Osteocyte (in vitro differentiated cells): ENCODE results near the gene DAPK2. TPM values are rescaled to one million over a fixed set of nuclear protein-coding genes. Genes with fewer than 3 reads are reported as not detected.

ENCODE experiments used
- DNase-seq: peaks from one replicate; pipeline ENCODE4 v3.0.0; 2021; ENCODE audit warnings: mixed read lengths; ENCODE audit not compliant: unreplicated experiment; ENCODE audit errors: extremely low spot score
- H3K27ac Mint-ChIP-seq: one replicate; pipeline ENCODE4 v1.8.0; 2021; ENCODE audit warnings: mild to moderate bottlenecking, mixed read lengths; ENCODE audit not compliant: unreplicated experiment
- H3K27me3 Mint-ChIP-seq: one replicate; pipeline ENCODE4 v1.8.0; 2021; ENCODE audit warnings: mixed read lengths; ENCODE audit not compliant: unreplicated experiment
- H3K36me3 Mint-ChIP-seq: one replicate; pipeline ENCODE4 v1.8.0; 2021; ENCODE audit warnings: mixed read lengths; ENCODE audit not compliant: unreplicated experiment
- H3K4me1 Mint-ChIP-seq: one replicate; pipeline ENCODE4 v1.8.0; 2021; ENCODE audit warnings: mixed read lengths; ENCODE audit not compliant: unreplicated experiment
- H3K4me3 Mint-ChIP-seq: one replicate; pipeline ENCODE4 v1.8.0; 2021; ENCODE audit warnings: mild to moderate bottlenecking, moderate library complexity, mixed read lengths; ENCODE audit not compliant: unreplicated experiment
- H3K9me3 Mint-ChIP-seq: one replicate; pipeline ENCODE4 v1.8.0; 2021; ENCODE audit warnings: mixed read lengths; ENCODE audit not compliant: unreplicated experiment
- total RNA-seq: library from RNA; stranded (reverse); gene quantifications from 2 replicates; pipeline ENCODE4 v1.2.1, GENCODE V29; 2021
- TF ChIP-seq, protein P1 (sequence below): fragments of 200-600 bp; sonication (generic); IDR thresholded peaks from 2 replicates; pipeline ENCODE4 v1.5.0; 2021; ENCODE audit warnings: antibody characterized with exemption, mild to moderate bottlenecking, moderate library complexity

The DAPK2 gene
- total RNA-seq, 1 donor from 2014 or later = 17.6 TPM

DNA sequence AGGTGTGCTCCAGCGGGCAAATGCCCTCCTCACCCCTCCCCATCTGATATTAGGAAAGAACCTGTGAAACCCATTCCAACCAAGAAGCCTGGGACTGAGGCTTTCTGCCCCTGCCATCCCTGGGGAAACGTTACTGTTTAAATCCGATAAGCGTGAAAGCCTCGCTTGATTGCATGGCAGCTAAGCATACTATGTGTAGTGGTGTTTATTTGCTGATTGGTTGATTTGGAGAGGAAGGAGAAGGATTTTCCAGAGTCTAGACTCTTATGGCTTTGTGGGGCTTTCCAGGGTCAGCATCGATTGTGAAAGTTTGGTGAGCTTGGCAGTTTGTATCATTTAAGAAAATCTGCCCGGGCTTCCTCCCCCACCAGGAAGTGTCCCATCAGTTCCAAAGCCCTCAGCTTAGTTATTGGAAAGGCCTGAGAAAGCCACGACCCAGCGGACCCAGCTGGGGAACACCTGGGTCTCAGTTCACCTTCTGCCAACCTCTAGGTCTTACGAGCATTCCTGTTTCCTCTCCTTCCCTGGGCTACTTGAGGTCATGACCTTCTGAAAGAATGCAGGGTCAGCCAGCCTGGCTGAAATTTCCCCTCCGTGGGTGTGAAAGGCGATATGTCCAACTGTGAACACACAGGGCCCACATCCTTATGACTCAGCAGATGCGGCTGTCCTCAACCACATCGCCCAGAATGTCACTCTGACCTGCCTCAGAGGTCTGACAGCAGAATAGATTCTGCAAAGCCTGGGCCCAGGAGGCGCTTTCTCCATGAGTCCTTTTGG is 149.8 kb downstream of the DAPK2 start:
- Mint-ChIP-seq H3K27ac (peak overlapping the region; percentile 77), H3K4me3 (no peak overlapping the region), H3K36me3 (no peaks in the 10 kb centered on the region), H3K4me1 (peaks cover 34% of the 10 kb centered on the region), H3K27me3 (no peaks in the 10 kb centered on the region), H3K9me3 (no peaks in the 10 kb centered on the region)
- DNase-seq = no peak
- TF ChIP-seq, protein P1, sequence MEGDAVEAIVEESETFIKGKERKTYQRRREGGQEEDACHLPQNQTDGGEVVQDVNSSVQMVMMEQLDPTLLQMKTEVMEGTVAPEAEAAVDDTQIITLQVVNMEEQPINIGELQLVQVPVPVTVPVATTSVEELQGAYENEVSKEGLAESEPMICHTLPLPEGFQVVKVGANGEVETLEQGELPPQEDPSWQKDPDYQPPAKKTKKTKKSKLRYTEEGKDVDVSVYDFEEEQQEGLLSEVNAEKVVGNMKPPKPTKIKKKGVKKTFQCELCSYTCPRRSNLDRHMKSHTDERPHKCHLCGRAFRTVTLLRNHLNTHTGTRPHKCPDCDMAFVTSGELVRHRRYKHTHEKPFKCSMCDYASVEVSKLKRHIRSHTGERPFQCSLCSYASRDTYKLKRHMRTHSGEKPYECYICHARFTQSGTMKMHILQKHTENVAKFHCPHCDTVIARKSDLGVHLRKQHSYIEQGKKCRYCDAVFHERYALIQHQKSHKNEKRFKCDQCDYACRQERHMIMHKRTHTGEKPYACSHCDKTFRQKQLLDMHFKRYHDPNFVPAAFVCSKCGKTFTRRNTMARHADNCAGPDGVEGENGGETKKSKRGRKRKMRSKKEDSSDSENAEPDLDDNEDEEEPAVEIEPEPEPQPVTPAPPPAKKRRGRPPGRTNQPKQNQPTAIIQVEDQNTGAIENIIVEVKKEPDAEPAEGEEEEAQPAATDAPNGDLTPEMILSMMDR = no peak

DNA sequence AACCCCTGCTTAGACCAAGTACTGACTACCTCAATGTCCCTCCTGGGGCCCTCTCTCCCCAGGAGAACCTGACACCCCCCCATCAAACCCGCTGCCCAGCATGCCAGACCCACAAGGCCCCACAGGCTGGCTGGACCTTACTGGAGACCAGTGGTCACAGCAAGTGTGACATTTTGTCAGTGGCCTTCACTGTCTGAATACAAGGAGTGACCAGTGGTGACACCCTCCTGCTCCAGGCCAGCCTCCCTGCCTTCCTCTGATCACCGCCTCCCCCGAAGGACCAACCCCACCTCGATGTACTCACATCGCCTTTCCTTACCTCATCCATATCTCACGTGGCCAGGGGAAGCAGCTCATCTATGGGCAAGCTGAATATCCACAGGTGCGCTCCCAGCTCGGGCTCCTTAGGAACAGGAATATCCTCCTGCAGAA is 150.5 kb downstream of the DAPK2 start:
- no peak for DNase-seq
- Mint-ChIP-seq H3K36me3 (no peaks in the 10 kb centered on the region), H3K27me3 (no peaks in the 10 kb centered on the region), H3K9me3 (no peaks in the 10 kb centered on the region), H3K4me3 (no peak overlapping the region), H3K4me1 (peaks cover 32% of the 10 kb centered on the region), H3K27ac (no peak overlapping the region)
- TF ChIP-seq, protein P1 = no peak

DNA sequence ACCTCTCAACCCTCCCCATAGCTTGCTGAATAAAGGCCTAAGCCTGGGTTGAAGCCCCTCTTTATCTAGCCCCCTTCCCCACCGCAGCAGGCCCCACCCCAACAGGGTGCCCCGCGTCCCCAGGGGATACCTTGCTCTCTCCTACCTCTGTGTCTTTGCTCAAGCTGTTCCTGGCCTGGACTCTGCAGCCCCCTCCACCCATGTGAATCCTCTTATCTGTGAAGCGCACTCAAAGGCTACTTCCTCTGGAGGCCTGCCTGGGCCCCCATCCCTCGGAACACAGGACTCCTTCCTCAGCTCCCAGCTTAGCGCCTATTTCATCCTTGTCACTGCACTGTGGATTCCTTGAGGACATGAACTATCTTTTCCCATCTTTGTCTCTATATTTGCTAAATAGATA is 151.1 kb downstream of the DAPK2 start:
- DNase-seq = no peak
- no peaks in the 10 kb centered on the region for H3K9me3 Mint-ChIP-seq
- H3K4me1 Mint-ChIP-seq = peaks cover 28% of the 10 kb centered on the region
- H3K27ac Mint-ChIP-seq = no peak overlapping the region
- TF ChIP-seq, protein P1 = no peak
- no peaks in the 10 kb centered on the region for H3K36me3 Mint-ChIP-seq
- no peaks in the 10 kb centered on the region for H3K27me3 Mint-ChIP-seq
- no peak overlapping the region for H3K4me3 Mint-ChIP-seq

DNA sequence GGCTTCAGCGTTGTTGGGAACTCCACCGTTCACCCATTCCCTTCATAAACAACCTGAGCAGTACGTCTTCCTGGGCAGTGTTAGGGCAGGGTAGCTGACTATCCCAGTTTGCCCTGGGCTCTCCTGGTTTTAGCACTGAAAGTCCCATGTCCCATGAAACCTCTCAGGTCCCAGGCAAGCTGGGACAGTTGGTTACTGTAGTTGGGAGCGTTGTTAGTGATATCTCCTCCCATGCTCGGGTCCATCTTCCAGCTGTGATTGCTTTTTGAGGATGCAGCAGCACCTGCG is 151.7 kb downstream of the DAPK2 start:
- no peaks in the 10 kb centered on the region for H3K9me3 Mint-ChIP-seq
- no peak overlapping the region for H3K27ac Mint-ChIP-seq
- TF ChIP-seq, protein P1 = no peak
- H3K27me3 Mint-ChIP-seq = no peaks in the 10 kb centered on the region
- H3K4me3 Mint-ChIP-seq = no peak overlapping the region
- no peak for DNase-seq
- no peaks in the 10 kb centered on the region for H3K36me3 Mint-ChIP-seq
- H3K4me1 Mint-ChIP-seq = peaks cover 27% of the 10 kb centered on the region

DNA sequence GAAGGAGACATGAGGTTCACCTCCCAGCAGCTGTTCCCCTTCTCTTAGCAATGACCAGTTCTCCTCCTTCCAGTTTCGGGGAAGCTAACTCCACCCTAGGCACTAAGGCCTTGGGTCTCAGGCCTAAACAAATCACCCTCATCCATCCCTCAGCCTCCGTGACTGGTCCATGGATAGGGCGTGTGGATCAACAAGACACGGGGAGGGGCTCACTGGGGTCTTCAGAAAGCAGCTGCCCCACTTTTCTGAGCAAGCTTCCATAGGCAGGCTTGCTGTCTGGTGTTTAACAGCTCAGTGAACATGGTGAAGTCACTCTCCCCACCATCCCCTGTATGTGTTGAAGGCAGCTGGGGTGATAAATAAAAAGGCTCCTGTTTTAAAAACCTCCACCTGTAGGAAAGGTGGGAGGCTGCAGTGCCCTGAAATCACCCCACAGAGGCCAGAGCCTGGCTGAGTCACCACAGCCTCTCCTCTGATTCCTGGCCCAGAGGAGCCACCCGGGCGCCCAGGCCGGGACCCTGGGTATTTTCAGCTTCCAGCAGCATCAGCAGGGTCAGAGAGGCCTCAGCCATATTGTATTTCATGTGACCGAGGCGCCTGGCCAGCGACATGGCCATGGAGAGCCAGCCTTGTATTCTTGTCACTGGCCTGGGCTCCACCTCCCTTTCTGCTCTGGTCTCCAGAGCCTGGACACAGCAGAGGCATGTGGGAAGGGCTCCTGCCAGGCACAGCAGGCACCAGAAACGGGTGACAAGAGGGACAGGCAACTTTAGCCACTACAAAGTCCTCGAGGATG is 152.2 kb downstream of the DAPK2 start:
- Mint-ChIP-seq H3K27me3 (no peaks in the 10 kb centered on the region), H3K27ac (no peak overlapping the region), H3K4me1 (peaks cover 25% of the 10 kb centered on the region), H3K36me3 (no peaks in the 10 kb centered on the region), H3K9me3 (no peaks in the 10 kb centered on the region), H3K4me3 (no peak overlapping the region)
- no peak for DNase-seq
- TF ChIP-seq, protein P1 = no peak
